ENCODE measurements around the gene RTN4IP1. TPM values are rescaled to one million over a fixed set of nuclear protein-coding genes. Genes with fewer than 3 reads are reported as not detected.

The RTN4IP1 gene
- polyA plus RNA-seq, 1 donor from 2014 or later, result 8.5 TPM

- H3K4me2 ChIP-seq (ENCODE audit: low read length), result no peak overlapping the region
- H3K79me2 ChIP-seq (replicated peaks; ENCODE audit: insufficient read depth, low read length), result no peaks in the 10 kb centered on the region
- H4K20me1 ChIP-seq (ENCODE audit: insufficient read depth), result no peaks in the 10 kb centered on the region
- H3K36me3 ChIP-seq (ENCODE audit: insufficient read depth, low read length), result no peaks in the 10 kb centered on the region
- H3K9me3 ChIP-seq (ENCODE audit: low read length), result no peaks in the 10 kb centered on the region
- H3K9ac ChIP-seq (ENCODE audit: low read length), result no peak overlapping the region
- no peak overlapping the region for H2AFZ ChIP-seq (ENCODE audit: low read depth, low read length)
- H3K27me3 ChIP-seq (ENCODE audit: insufficient read depth, low read depth, low read length), result no peaks in the 10 kb centered on the region
- no peaks in the 10 kb centered on the region for H3F3A ChIP-seq (ENCODE audit: insufficient read depth, low read length, poor library complexity, severe bottlenecking)
- no peak overlapping the region for H3K4me3 ChIP-seq (ENCODE audit: low read length)
- H3K27ac ChIP-seq (ENCODE audit: low read length), result no peak overlapping the region
- TF ChIP-seq POLR2AphosphoS5 (IDR thresholded peaks at IDR 0.05) (no peak), SMC3 (conservative IDR thresholded peaks at IDR 0.05; ENCODE audit: poor library complexity) (no peak), RAD21 (conservative IDR thresholded peaks at IDR 0.05) (no peak), CTCF (IDR thresholded peaks at IDR 0.05; ENCODE audit: poor library complexity, severe bottlenecking) (no peak), TAF1 (IDR thresholded peaks at IDR 0.05; ENCODE audit: low read depth) (no peak), REST (IDR thresholded peaks at IDR 0.05; ENCODE audit: borderline replicate concordance) (no peak)
- no peaks in the 10 kb centered on the region for H3K9me2 ChIP-seq (ENCODE audit: insufficient read depth, low read length)
Measured at GRCh38 chr6:106674541-106675229, 45.4 kb upstream of the RTN4IP1 start.

GRCh38 chr6:106671651-106672050 is 42.4 kb upstream of the RTN4IP1 start:
- Histone ChIP-seq H3K9me2 (ENCODE audit: insufficient read depth, low read length) (no peaks in the 10 kb centered on the region), H3K4me2 (ENCODE audit: low read length) (no peak overlapping the region), H4K20me1 (ENCODE audit: insufficient read depth) (no peaks in the 10 kb centered on the region), H3K9me3 (ENCODE audit: low read length) (no peaks in the 10 kb centered on the region), H3K4me3 (ENCODE audit: low read length) (no peak overlapping the region), H3K36me3 (ENCODE audit: insufficient read depth, low read length) (no peaks in the 10 kb centered on the region), H3K27ac (ENCODE audit: low read length) (no peak overlapping the region), H3K79me2 (replicated peaks; ENCODE audit: insufficient read depth, low read length) (no peaks in the 10 kb centered on the region), H3K27me3 (ENCODE audit: insufficient read depth, low read depth, low read length) (no peaks in the 10 kb centered on the region), H3K9ac (ENCODE audit: low read length) (no peak overlapping the region), H2AFZ (ENCODE audit: low read depth, low read length) (no peak overlapping the region), H3F3A (ENCODE audit: insufficient read depth, low read length, poor library complexity, severe bottlenecking) (no peaks in the 10 kb centered on the region)
- TF ChIP-seq RAD21 (conservative IDR thresholded peaks at IDR 0.05) (no peak), EP300 (conservative IDR thresholded peaks at IDR 0.05; ENCODE audit: poor library complexity, severe bottlenecking) (no peak), REST (IDR thresholded peaks at IDR 0.05; ENCODE audit: borderline replicate concordance) (no peak), POLR2AphosphoS5 (IDR thresholded peaks at IDR 0.05) (no peak)
